Measurements from ENCODE around the gene CMTR1.

The CMTR1 gene

DNA sequence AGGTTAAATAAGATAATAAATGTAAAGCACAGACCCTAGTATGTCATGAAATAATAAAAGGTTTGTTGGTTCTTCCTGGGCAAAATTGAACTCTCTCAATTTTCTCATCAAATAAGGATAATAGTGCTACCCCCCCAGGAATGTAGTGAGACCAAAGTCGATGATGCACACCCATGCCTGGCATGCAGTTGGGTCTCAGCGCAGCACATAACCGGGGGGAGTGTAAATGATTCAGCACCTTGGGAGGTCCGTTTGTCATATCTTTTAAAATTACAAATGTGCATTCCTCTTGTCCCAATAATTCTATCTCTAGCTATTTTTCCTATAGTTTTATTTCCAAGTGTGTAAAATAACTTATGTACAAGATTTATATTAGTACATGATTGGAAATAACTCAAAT lies 98.0 kb downstream of the CMTR1 start:
- H3K27me3 ChIP-seq (ENCODE audit: insufficient read depth, poor library complexity, severe bottlenecking): peaks cover 18% of the 10 kb centered on the region
- DNase-seq (ENCODE audit: low read depth in 1 of 2, low spot score in 1 of 2): no peak
- no peak overlapping the region for H3K27ac ChIP-seq (replicated peaks)
- TF ChIP-seq, protein P1, sequence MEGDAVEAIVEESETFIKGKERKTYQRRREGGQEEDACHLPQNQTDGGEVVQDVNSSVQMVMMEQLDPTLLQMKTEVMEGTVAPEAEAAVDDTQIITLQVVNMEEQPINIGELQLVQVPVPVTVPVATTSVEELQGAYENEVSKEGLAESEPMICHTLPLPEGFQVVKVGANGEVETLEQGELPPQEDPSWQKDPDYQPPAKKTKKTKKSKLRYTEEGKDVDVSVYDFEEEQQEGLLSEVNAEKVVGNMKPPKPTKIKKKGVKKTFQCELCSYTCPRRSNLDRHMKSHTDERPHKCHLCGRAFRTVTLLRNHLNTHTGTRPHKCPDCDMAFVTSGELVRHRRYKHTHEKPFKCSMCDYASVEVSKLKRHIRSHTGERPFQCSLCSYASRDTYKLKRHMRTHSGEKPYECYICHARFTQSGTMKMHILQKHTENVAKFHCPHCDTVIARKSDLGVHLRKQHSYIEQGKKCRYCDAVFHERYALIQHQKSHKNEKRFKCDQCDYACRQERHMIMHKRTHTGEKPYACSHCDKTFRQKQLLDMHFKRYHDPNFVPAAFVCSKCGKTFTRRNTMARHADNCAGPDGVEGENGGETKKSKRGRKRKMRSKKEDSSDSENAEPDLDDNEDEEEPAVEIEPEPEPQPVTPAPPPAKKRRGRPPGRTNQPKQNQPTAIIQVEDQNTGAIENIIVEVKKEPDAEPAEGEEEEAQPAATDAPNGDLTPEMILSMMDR (IDR thresholded peaks at IDR 0.05; ENCODE audit: insufficient read depth, low read length): no peak
- TF ChIP-seq POLR2AphosphoS5 (IDR thresholded peaks at IDR 0.05; ENCODE audit: low read depth) (no peak), SPI1 (IDR thresholded peaks at IDR 0.05; ENCODE audit: borderline replicate concordance, low read depth) (no peak), GABPA (IDR thresholded peaks at IDR 0.05; ENCODE audit: low read depth) (no peak)
- TF ChIP-seq, protein P2, sequence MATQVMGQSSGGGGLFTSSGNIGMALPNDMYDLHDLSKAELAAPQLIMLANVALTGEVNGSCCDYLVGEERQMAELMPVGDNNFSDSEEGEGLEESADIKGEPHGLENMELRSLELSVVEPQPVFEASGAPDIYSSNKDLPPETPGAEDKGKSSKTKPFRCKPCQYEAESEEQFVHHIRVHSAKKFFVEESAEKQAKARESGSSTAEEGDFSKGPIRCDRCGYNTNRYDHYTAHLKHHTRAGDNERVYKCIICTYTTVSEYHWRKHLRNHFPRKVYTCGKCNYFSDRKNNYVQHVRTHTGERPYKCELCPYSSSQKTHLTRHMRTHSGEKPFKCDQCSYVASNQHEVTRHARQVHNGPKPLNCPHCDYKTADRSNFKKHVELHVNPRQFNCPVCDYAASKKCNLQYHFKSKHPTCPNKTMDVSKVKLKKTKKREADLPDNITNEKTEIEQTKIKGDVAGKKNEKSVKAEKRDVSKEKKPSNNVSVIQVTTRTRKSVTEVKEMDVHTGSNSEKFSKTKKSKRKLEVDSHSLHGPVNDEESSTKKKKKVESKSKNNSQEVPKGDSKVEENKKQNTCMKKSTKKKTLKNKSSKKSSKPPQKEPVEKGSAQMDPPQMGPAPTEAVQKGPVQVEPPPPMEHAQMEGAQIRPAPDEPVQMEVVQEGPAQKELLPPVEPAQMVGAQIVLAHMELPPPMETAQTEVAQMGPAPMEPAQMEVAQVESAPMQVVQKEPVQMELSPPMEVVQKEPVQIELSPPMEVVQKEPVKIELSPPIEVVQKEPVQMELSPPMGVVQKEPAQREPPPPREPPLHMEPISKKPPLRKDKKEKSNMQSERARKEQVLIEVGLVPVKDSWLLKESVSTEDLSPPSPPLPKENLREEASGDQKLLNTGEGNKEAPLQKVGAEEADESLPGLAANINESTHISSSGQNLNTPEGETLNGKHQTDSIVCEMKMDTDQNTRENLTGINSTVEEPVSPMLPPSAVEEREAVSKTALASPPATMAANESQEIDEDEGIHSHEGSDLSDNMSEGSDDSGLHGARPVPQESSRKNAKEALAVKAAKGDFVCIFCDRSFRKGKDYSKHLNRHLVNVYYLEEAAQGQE (IDR thresholded peaks at IDR 0.05; ENCODE audit: insufficient replicate concordance, low read depth): no peak
- no peak overlapping the region for H3K4me3 ChIP-seq (replicated peaks; ENCODE audit: insufficient read depth, low read length)
